ENCODE results near the gene IQSEC1. TPM values are rescaled to one million over a fixed set of nuclear protein-coding genes. Genes with fewer than 3 reads are reported as not detected.
A peak's percentile ranks its signal among the peaks of the same experiment; 100 is the strongest.

Gene IQSEC1
- polyA plus RNA-seq, 1 donor (not counting 4 experiments of a cell fraction or from before 2014, with no cell fraction given), result 2.8 TPM

GRCh38 chr3:12985148-12985547 is 88.1 kb downstream of the IQSEC1 start:
- no peak overlapping the region for H3K4me2 ChIP-seq (ENCODE audit: control insufficient read depth, extremely low read depth, insufficient read depth, low read depth, low read length)
- H3K4me3 ChIP-seq (ENCODE audit: control insufficient read depth in 2 of 3, extremely low read depth in 1 of 3, insufficient read depth in 2 of 3, low read depth in 1 of 3, low read length in 3 of 3), result no peak overlapping the region
- no peaks in the 10 kb centered on the region for H3K9me1 ChIP-seq (ENCODE audit: control insufficient read depth, extremely low read depth, insufficient read depth, low read length)
- dilution Hi-C loops (cut with MboI; ENCODE audit: extremely low pct_ligation_motif_present, low sequenced_read_pairs), result no loop called here
- H3K79me2 ChIP-seq (ENCODE audit: control insufficient read depth, insufficient read depth, low read length), result no peaks in the 10 kb centered on the region
- H4K20me1 ChIP-seq (ENCODE audit: control insufficient read depth, extremely low read depth, insufficient read depth, low read length), result no peaks in the 10 kb centered on the region
- H3K9me3 ChIP-seq (ENCODE audit: control insufficient read depth, low read depth, low read length), result no peaks in the 10 kb centered on the region
- TF ChIP-seq EZH2 (IDR thresholded peaks at IDR 0.05; ENCODE audit: low read length) (no peak), CTCF (optimal IDR thresholded peaks at IDR 0.05 in 1 of 3, IDR thresholded peaks at IDR 0.05 in 1 of 3, conservative IDR thresholded peaks at IDR 0.05 in 1 of 3; ENCODE audit: extremely low read depth in 1 of 3, insufficient read depth in 2 of 3, low read length in 3 of 3) (no peak)
- no peak overlapping the region for H2AFZ ChIP-seq (ENCODE audit: control insufficient read depth, low read length)
- no peak for DNase-seq (ENCODE audit: low read depth, low spot score)
- FAIRE-seq, result no peak
- H3K27me3 ChIP-seq (ENCODE audit: control insufficient read depth, extremely low read depth, insufficient read depth, low read length), result peaks cover 4% of the 10 kb centered on the region
- no peak overlapping the region for H3K9ac ChIP-seq (ENCODE audit: control insufficient read depth, extremely low read depth, insufficient read depth, low read length)
- H3K36me3 ChIP-seq (ENCODE audit: control insufficient read depth in 2 of 2, extremely low read depth in 1 of 2, insufficient read depth in 2 of 2, low read length in 2 of 2), result no peaks in the 10 kb centered on the region
- H3K27ac ChIP-seq (ENCODE audit: control insufficient read depth, insufficient read depth, low read length), result no peak overlapping the region
- H3K4me1 ChIP-seq (ENCODE audit: control insufficient read depth, extremely low read depth, insufficient read depth, low read length), result no peaks in the 10 kb centered on the region

- H3K27me3 ChIP-seq (ENCODE audit: control insufficient read depth, extremely low read depth, insufficient read depth, low read length), result peaks cover 4% of the 10 kb centered on the region
- no peak overlapping the region for H2AFZ ChIP-seq (ENCODE audit: control insufficient read depth, low read length)
- no peak overlapping the region for H3K27ac ChIP-seq (ENCODE audit: control insufficient read depth, insufficient read depth, low read length)
- no peaks in the 10 kb centered on the region for H4K20me1 ChIP-seq (ENCODE audit: control insufficient read depth, extremely low read depth, insufficient read depth, low read length)
- dilution Hi-C loops (cut with MboI; ENCODE audit: extremely low pct_ligation_motif_present, low sequenced_read_pairs), result no loop called here
- no peaks in the 10 kb centered on the region for H3K4me1 ChIP-seq (ENCODE audit: control insufficient read depth, extremely low read depth, insufficient read depth, low read length)
- no peak overlapping the region for H3K4me3 ChIP-seq (ENCODE audit: control insufficient read depth in 2 of 3, extremely low read depth in 1 of 3, insufficient read depth in 2 of 3, low read depth in 1 of 3, low read length in 3 of 3)
- no peaks in the 10 kb centered on the region for H3K9me3 ChIP-seq (ENCODE audit: control insufficient read depth, low read depth, low read length)
- no peak for TF ChIP-seq EZH2 (IDR thresholded peaks at IDR 0.05; ENCODE audit: low read length)
- TF ChIP-seq CTCF (optimal IDR thresholded peaks at IDR 0.05 in 1 of 3, IDR thresholded peaks at IDR 0.05 in 1 of 3, conservative IDR thresholded peaks at IDR 0.05 in 1 of 3; ENCODE audit: extremely low read depth in 1 of 3, insufficient read depth in 2 of 3, low read length in 3 of 3), result peak; percentile 88 to 89 (median 88)
- H3K9me1 ChIP-seq (ENCODE audit: control insufficient read depth, extremely low read depth, insufficient read depth, low read length), result no peaks in the 10 kb centered on the region
- H3K36me3 ChIP-seq (ENCODE audit: control insufficient read depth in 2 of 2, extremely low read depth in 1 of 2, insufficient read depth in 2 of 2, low read length in 2 of 2), result no peaks in the 10 kb centered on the region
- no peak overlapping the region for H3K9ac ChIP-seq (ENCODE audit: control insufficient read depth, extremely low read depth, insufficient read depth, low read length)
- no peaks in the 10 kb centered on the region for H3K79me2 ChIP-seq (ENCODE audit: control insufficient read depth, insufficient read depth, low read length)
- no peak overlapping the region for H3K4me2 ChIP-seq (ENCODE audit: control insufficient read depth, extremely low read depth, insufficient read depth, low read depth, low read length)
- no peak for DNase-seq (ENCODE audit: low read depth, low spot score)
- FAIRE-seq, result peak; percentile 67
These were observed 89.0 kb downstream of the IQSEC1 start for GRCh38 chr3:12984023-12984823.
